Uterus (tissue), 4 donors: ENCODE measurements around the gene LRRC37A3. TPM values are rescaled to one million over a fixed set of nuclear protein-coding genes. Genes with fewer than 3 reads are reported as not detected.
"Not testable (repeated sequence)": the region's sequence is repeated elsewhere in the genome, so short reads cannot be mapped to it uniquely, and the experiment has no call there.

Experiments
- DNase-seq, 2 donors: peaks; one replicate each; pipeline ENCODE4 v3.0.0-alpha.2; 2019 to 2020
- H3K27ac ChIP-seq, 2 donors: fragments of 200-600 bp; sonication (generic); 1 replicate in 1 of 2; 2 replicates in 1 of 2; pipeline ENCODE4 v1.5.1; 2016 to 2018
- H3K27me3 ChIP-seq, 2 donors: fragments of 200-600 bp; sonication (generic); one replicate each; pipeline ENCODE4 v1.5.1; 2018 to 2019; ENCODE audit warnings: control low read depth in 1 of 2
- H3K36me3 ChIP-seq, 2 donors: fragments of 200-600 bp; sonication (generic); one replicate each; pipeline ENCODE4 v1.5.1; 2019; ENCODE audit warnings: control low read depth in 1 of 2
- H3K4me1 ChIP-seq, 2 donors: fragments of 200-600 bp; sonication (generic); one replicate each; pipeline ENCODE4 v1.5.1; 2018 to 2019; ENCODE audit warnings: control low read depth in 1 of 2
- H3K4me3 ChIP-seq, 2 donors: fragments of 200-600 bp; sonication (generic); 1 replicate in 1 of 2; 2 replicates in 1 of 2; pipeline ENCODE4 v1.5.1; 2018 to 2019; ENCODE audit warnings: mild to moderate bottlenecking in 1 of 2
- H3K9me3 ChIP-seq, 2 donors: fragments of 200-600 bp; sonication (generic); one replicate each; pipeline ENCODE4 v1.5.1; 2019; ENCODE audit warnings: control low read depth in 1 of 2
- CTCF ChIP-seq, 4 experiments: fragments of 200-600 bp in 2 of 4; fragments of 450-650 bp in 2 of 4; sonication (generic) in 2 of 4; IDR thresholded peaks; one replicate each; pipeline ENCODE4 v1.5.1; 2016 to 2019; ENCODE audit warnings: antibody characterized with exemption in 4 of 4, mild to moderate bottlenecking in 2 of 4, moderate library complexity in 1 of 4
- POLR2A ChIP-seq, 2 donors: fragments of 450-650 bp; IDR thresholded peaks; one replicate each; pipeline ENCODE4 v1.6.1; 2016; ENCODE audit warnings: antibody characterized with exemption in 2 of 2, mild to moderate bottlenecking in 1 of 2, moderate library complexity in 1 of 2
- intact Hi-C: fragments of 100-400 bp; cut with DNase I; formaldehyde crosslinking; loops from one replicate; pipeline ENCODE4 v1.15.1; 2023; ENCODE audit warnings: low total_unique reads
- total RNA-seq, 4 donors: library from RNA; depleted of rRNA in 3 of 4; stranded (reverse); fragments of >200 nt in 3 of 4; gene quantifications; one replicate each; pipeline versions ENCODE4 v1.1.0 to v1.2.4, GENCODE V29; 2014 to 2023
- donor health status: DM: yes; HTN: yes; CAD: no.

The LRRC37A3 gene
- total RNA-seq, 4 donors from 2014 or later: 2.1 to 47.9 (median 9.9) TPM

DNA sequence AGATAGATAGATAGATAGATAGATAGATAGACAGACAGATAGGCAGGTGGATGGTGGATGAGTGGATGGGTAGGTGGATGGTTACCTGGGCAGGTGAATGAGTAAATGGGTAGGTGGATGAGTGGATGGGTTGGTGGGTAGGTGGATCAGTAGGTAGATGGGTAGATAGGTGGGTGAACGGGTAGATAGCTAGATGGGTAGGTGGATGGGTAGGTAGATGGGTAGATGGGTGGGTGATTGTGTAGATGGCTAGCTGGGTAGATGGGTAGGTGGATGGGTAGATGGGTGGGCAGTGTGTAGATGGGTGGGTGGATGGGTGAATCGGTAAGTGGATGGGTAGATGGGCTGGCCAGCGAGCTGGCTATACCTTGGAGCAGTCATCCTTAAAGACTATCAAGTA lies 21.8 kb upstream of the LRRC37A3 start:
- no peak for DNase-seq
- Histone ChIP-seq H3K27me3 (no peaks in the 10 kb centered on the region), H3K27ac (no peak overlapping the region), H3K36me3 (no peaks in the 10 kb centered on the region), H3K9me3 (no peaks in the 10 kb centered on the region), H3K4me1 (no peaks in the 10 kb centered on the region), H3K4me3 (no peak overlapping the region)
- intact Hi-C loops: no loop called here
- TF ChIP-seq CTCF (IDR thresholded peaks at IDR 0.05): no peak
- no peak for TF ChIP-seq POLR2A (IDR thresholded peaks at IDR 0.05)

GRCh38 chr17:64940055-64940454 lies 20.8 kb upstream of the LRRC37A3 start:
- Histone ChIP-seq H3K4me3 (no peak overlapping the region), H3K27me3 (no peaks in the 10 kb centered on the region), H3K4me1 (no peaks in the 10 kb centered on the region), H3K9me3 (no peaks in the 10 kb centered on the region), H3K27ac (no peak overlapping the region), H3K36me3 (no peaks in the 10 kb centered on the region)
- intact Hi-C loops: no loop called here
- no peak for DNase-seq
- no peak for TF ChIP-seq CTCF (IDR thresholded peaks at IDR 0.05)
- no peak for TF ChIP-seq POLR2A (IDR thresholded peaks at IDR 0.05)

DNA sequence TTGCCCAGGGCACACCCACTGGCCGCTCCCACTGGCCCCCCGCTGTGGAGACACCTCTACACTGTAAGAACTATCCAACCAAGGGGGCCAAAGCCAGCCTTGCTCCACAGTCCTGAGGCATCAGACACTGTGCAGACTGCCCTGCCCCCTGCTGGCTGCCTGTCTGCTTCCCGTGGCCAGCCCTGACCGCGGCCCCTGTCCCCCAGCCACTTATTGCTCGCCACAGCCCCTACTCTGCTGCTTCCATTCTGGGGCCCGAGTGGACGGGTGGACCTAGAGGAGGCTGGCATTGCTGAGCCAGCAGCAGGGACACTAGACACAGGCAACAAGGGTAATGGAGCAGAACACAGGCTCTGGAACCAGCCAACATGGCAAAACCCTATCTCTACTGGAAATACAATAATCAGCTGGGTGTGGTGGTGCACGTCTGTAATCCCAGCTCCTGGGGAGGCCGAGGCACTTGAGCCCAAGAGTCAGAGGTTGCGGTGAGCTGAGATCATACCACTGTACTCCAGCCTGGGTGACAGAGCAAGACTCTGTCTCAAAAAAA lies 19.7 kb upstream of the LRRC37A3 start:
- H3K27me3 ChIP-seq: no peaks in the 10 kb centered on the region
- no peaks in the 10 kb centered on the region for H3K4me1 ChIP-seq
- intact Hi-C loops: no loop called here
- DNase-seq: no peak
- H3K36me3 ChIP-seq: no peaks in the 10 kb centered on the region
- no peak overlapping the region for H3K27ac ChIP-seq
- no peaks in the 10 kb centered on the region for H3K9me3 ChIP-seq
- TF ChIP-seq CTCF (IDR thresholded peaks at IDR 0.05) (peak in 2 of 4 experiments; percentile 16 to 32), POLR2A (IDR thresholded peaks at IDR 0.05) (no peak)
- H3K4me3 ChIP-seq: no peak overlapping the region

DNA sequence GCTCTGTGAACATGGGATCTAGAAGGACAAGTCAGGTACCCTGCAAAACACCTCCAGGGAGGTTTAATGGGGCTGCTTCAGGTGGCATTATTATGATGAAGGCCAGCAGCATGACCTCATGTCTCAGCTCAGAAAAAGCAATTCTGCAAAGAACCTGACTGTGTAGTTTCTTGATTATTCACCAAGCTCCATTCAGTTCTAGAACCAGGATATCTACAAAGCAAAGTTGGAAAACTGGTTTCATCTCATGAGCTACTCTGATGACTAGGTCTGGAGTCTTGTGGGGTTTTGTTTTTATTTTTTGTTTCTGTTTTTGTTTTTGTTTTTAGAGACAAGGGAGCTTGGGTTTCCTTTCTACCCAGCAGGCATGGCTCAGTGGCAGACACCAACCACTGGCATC lies 19.0 kb upstream of the LRRC37A3 start:
- H3K9me3 ChIP-seq: no peaks in the 10 kb centered on the region
- H3K27ac ChIP-seq: no peak overlapping the region
- DNase-seq: no peak
- no peaks in the 10 kb centered on the region for H3K36me3 ChIP-seq
- H3K4me1 ChIP-seq: no peaks in the 10 kb centered on the region
- TF ChIP-seq POLR2A (IDR thresholded peaks at IDR 0.05) (no peak), CTCF (IDR thresholded peaks at IDR 0.05) (no peak)
- no peaks in the 10 kb centered on the region for H3K27me3 ChIP-seq
- intact Hi-C loops: no loop called here
- H3K4me3 ChIP-seq: no peak overlapping the region

- no peaks in the 10 kb centered on the region for H3K36me3 ChIP-seq
- intact Hi-C loops: no loop called here
- no peaks in the 10 kb centered on the region for H3K27me3 ChIP-seq
- no peak overlapping the region for H3K27ac ChIP-seq
- no peaks in the 10 kb centered on the region for H3K9me3 ChIP-seq
- no peaks in the 10 kb centered on the region for H3K4me1 ChIP-seq
- no peak overlapping the region for H3K4me3 ChIP-seq
- DNase-seq: no peak
- TF ChIP-seq POLR2A (IDR thresholded peaks at IDR 0.05) (no peak), CTCF (IDR thresholded peaks at IDR 0.05) (no peak)
These were observed 16.8 kb upstream of the LRRC37A3 start for GRCh38 chr17:64936117-64936516.

DNA sequence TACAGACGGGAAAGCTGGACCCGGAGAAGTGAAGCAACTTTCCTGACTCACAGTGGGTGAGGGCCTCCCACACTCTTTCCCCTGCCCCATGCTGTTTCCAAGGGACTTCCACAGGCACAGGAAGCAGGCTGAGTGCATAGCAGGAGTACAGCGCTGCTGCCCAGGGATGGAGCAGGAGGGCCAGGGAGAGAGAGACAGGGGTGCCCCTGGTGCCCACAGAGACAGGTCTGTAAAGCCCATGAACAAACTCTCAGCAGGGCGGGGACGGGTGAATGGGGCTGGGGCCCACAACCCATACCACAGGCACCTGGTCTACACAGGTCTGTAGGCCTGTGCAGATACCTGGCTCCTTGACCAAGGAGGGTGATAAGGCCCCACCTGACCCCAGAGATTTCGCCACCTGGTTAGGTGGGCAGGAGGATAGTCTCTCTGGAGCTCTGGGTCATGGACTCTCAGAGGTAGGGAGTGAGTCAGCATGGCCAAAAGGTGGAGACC lies 15.1 kb upstream of the LRRC37A3 start:
- DNase-seq, H3K9me3 ChIP-seq, H3K27me3 ChIP-seq, intact Hi-C loops, H3K36me3 ChIP-seq, H3K4me1 ChIP-seq, H3K4me3 ChIP-seq, H3K27ac ChIP-seq: not testable (repeated sequence)

DNA sequence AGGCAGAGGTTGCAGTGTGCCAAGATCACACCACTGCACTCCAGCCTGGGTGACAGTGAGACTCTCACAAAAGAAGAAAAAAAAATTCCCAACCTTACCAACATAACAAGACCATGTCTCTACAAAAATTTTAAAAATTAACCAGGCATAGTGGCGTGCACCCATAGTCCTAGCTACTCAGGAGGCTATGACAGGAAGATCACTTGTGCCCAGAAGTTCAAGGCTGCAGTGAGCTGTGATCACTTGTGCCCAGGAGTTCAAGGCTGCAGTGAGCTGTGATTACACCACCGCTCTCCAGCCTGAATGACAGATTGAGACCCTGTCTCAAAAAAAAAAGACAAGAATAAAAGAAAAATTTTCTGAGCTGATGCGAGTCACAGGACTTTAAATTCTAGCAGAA lies 13.6 kb upstream of the LRRC37A3 start:
- H3K27ac ChIP-seq, H3K27me3 ChIP-seq, intact Hi-C loops, H3K9me3 ChIP-seq, H3K36me3 ChIP-seq, H3K4me1 ChIP-seq, DNase-seq, H3K4me3 ChIP-seq: not testable (repeated sequence)

- H3K27ac ChIP-seq, H3K36me3 ChIP-seq, intact Hi-C loops, H3K4me1 ChIP-seq, H3K4me3 ChIP-seq, H3K9me3 ChIP-seq, H3K27me3 ChIP-seq, DNase-seq: not testable (repeated sequence)
These were observed 11.1 kb upstream of the LRRC37A3 start for GRCh38 chr17:64930374-64930773.
